ENCODE data around the gene APOD.
"Not testable (repeated sequence)": the region's sequence is repeated elsewhere in the genome, so short reads cannot be mapped to it uniquely, and the experiment has no call there.

DNA sequence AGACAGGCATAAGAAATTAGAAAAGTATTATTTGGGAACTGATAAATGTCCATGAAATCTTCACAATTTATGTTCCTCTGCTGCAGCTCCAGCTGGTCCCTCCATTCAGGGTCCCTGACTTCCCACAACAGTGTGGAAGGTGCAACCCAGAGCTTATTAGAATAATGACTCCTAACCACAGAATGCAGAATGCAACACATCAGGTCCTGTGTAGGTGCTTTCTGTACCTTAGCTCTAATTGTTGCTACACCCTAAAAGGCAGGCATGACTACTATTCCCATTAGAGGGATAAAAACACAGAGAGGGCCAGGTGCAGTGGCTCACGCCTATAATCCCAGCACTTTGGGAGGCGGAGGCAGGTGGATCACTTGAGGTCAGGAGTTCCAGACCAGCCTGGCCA, 6.6 kb upstream of the APOD start:
- TF ChIP-seq, protein P1, sequence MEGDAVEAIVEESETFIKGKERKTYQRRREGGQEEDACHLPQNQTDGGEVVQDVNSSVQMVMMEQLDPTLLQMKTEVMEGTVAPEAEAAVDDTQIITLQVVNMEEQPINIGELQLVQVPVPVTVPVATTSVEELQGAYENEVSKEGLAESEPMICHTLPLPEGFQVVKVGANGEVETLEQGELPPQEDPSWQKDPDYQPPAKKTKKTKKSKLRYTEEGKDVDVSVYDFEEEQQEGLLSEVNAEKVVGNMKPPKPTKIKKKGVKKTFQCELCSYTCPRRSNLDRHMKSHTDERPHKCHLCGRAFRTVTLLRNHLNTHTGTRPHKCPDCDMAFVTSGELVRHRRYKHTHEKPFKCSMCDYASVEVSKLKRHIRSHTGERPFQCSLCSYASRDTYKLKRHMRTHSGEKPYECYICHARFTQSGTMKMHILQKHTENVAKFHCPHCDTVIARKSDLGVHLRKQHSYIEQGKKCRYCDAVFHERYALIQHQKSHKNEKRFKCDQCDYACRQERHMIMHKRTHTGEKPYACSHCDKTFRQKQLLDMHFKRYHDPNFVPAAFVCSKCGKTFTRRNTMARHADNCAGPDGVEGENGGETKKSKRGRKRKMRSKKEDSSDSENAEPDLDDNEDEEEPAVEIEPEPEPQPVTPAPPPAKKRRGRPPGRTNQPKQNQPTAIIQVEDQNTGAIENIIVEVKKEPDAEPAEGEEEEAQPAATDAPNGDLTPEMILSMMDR (IDR thresholded peaks at IDR 0.05), result not testable (repeated sequence)
- TF ChIP-seq POLR2A (IDR thresholded peaks at IDR 0.05), result not testable (repeated sequence)
